ENCODE measurements around the gene TCL1B.

DNA sequence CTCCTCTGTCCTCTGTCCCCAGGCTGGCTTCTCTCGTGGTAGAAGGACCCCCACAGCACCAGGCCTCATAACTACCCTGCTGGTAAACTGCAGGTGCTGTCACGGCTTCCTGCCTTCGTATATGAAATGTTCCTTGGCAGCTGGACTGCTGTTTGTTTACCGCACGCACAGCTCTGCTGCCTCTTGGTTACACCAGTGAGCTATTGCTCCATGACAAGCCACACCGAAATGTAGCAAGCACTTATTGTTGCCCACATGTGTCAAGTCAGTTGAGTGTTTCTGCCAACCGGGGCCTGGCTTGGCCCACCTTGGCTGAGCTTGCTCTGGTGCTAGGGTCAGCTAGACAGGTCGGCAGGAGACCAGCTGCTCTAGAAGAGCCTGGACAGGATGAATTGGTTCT, 21.7 kb upstream of the TCL1B start:
- TF ChIP-seq, protein P1, sequence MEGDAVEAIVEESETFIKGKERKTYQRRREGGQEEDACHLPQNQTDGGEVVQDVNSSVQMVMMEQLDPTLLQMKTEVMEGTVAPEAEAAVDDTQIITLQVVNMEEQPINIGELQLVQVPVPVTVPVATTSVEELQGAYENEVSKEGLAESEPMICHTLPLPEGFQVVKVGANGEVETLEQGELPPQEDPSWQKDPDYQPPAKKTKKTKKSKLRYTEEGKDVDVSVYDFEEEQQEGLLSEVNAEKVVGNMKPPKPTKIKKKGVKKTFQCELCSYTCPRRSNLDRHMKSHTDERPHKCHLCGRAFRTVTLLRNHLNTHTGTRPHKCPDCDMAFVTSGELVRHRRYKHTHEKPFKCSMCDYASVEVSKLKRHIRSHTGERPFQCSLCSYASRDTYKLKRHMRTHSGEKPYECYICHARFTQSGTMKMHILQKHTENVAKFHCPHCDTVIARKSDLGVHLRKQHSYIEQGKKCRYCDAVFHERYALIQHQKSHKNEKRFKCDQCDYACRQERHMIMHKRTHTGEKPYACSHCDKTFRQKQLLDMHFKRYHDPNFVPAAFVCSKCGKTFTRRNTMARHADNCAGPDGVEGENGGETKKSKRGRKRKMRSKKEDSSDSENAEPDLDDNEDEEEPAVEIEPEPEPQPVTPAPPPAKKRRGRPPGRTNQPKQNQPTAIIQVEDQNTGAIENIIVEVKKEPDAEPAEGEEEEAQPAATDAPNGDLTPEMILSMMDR (IDR thresholded peaks at IDR 0.05) = no peak
- TF ChIP-seq POLR2A (IDR thresholded peaks at IDR 0.05) (no peak), POLR2AphosphoS5 (IDR thresholded peaks at IDR 0.05; ENCODE audit: insufficient read depth in 1 of 2, low read depth in 1 of 2) (no peak)

Measured in vagina (tissue), 2 donors.